ENCODE results near the gene MYO5C.

Gene MYO5C

GRCh38 chr15:52206446-52206845 is 89.2 kb downstream of the MYO5C start:
- DNase-seq (ENCODE audit: low spot score), result no peak

GRCh38 chr15:52204657-52205056 is 90.9 kb downstream of the MYO5C start:
- DNase-seq (ENCODE audit: low spot score), result no peak

DNA sequence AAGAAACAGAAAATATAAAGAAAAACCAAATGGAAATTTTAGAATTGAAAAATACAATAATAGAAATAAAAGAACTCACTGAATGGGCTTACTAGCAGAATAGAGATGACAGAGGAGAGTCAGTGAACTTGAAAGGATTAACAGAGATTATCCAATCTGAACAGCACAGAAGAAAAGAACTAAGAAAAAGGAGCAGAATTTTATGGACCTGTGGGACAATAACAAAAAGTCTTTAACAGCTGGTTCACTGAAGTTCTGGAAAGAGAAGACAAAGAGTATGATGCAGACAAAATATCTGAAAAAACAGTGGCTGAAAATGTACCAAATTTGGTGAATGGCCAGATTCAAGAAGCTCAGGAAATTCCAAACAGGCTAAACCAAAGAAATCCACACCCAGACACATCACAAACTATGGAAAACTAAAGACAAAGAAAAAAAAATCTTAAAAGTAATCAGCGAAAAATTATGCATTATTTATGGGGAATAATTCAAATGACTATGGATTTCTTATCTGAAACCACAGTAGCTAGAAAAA is 94.7 kb downstream of the MYO5C start:
- no peak for DNase-seq (ENCODE audit: low spot score)

DNA sequence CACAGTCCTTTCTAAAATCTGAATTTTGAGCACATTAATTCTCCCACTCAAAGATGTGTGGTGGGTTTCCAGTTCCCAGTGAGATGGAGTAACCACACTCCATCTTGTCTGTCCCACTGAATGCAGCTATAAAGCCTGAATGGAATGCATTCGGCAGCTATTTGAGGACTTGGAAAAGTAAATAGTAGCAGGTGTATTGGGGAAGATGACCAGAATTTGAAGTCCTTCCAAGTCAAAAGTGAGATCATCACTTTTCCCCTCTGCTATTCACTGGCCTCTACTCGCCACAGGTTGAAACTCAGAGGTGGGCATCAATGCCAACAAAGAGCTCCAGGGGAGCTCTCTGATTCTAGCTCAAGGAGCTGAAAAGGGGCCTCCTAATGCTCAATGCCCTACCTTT is 96.3 kb downstream of the MYO5C start:
- DNase-seq (ENCODE audit: low spot score), result peak; percentile 45

GRCh38 chr15:52196891-52197290 is 98.7 kb downstream of the MYO5C start:
- no peak for DNase-seq (ENCODE audit: low spot score)

GRCh38 chr15:52193791-52194190 is 101.8 kb downstream of the MYO5C start:
- no peak for DNase-seq (ENCODE audit: low spot score)

GRCh38 chr15:52193321-52193720 is 102.3 kb downstream of the MYO5C start:
- DNase-seq (ENCODE audit: low spot score), result no peak

DNA sequence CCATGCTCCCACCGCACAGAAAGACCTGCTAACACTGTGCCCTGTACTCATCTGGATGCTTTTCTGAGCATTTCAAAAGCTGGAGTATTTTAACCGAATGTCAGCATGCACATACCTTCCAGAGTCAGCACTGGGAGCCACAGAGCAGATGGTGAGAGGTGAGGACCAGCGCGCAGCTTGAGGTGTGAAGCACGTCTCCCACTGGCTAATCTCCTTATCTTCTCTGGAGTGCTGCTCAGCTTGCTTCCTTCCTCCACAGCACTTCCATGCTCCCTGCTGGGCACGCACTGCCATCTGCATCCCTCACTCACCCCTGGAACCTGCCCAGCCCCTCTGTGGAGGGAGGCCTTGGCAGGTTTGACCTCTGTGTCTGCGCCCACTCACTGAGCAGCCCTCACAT is 104.4 kb downstream of the MYO5C start, which contains the start of gene GNB5:
Gene GNB5 (minus strand): TSS at position 186 of the 400 bp plus-strand sequence. CDS start 6,716 bp downstream, outside the sequence.
- no peak for DNase-seq (ENCODE audit: low spot score)

GRCh38 chr15:52186651-52187486 is 108.7 kb downstream of the MYO5C start:
- DNase-seq (ENCODE audit: low spot score), result peak; percentile 92

DNA sequence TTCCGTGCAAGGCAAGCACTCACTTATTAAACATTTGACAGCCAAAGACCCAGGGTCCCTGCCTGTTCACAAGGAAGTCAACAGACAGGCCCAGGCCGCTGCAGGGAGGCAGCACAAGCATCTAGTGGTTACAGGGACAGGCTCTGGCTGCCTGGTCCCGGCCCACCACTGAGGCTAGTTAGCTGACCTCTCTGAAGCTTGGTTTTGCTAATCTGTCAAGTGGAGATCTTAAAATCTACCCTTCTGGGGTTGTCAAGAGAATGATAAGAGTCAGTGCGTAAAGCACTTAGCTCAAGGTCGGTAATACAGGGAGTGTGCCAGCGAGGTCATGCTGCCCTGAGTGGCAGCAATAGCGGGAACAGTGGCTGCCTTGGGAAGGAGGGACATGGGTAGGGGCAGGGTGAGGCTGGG is 110.4 kb downstream of the MYO5C start:
- DNase-seq (ENCODE audit: low spot score), result no peak

DNA sequence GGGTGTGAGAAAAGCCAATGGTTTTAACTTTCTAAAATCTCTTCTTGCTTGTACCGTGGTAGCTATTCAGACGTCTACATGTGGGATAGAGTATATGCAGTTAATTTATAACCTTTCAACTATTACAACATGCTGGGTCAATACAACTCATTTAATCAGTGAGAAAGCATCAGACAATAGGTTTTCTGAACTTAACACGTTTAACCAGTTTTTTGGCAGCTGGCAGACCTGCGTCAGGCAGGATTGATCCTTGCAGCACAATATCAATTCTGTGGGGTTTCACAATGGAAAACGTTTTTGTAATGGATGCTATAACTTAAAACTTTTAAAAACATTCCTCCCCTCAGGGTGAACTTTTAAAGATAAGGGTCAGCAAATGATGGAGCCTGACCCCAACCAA is 110.9 kb downstream of the MYO5C start:
- no peak for DNase-seq (ENCODE audit: low spot score)

GRCh38 chr15:52183562-52184173 is 111.9 kb downstream of the MYO5C start:
- DNase-seq (ENCODE audit: low spot score), result peak; percentile 76

- no peak for DNase-seq (ENCODE audit: low spot score)
Measured at GRCh38 chr15:52181938-52182780, 113.4 kb downstream of the MYO5C start.

DNA sequence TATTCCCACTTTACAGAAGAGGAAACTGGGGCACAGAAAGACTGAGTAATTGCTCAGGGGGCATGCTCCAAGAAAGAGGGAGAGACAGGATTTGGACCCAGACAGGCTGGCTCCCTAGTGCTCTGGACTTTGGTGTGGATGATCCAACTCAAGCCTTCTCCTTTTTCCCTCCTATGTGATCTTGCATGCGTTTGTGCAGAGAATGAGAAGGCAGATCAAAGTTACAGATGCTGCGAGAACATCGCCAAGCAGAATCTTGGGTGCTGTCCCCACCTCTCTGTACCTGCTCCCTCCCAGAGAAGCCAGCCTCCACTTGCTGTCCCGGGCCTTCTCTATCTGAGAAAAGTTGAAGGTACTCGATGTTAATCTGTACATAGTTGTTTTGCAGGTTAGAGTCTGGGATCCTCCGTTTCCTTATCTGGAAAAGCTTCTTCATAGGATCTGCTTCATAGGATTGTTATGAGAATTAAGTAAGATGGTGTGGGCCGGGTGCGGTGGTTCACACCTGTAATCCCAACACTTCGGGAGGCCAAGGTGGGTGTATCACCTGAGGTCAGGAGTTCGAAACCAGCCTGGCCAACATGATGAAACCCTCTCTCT is 114.7 kb downstream of the MYO5C start:
- DNase-seq (ENCODE audit: low spot score), result no peak

GRCh38 chr15:52180196-52180835 is 115.3 kb downstream of the MYO5C start:
- DNase-seq (ENCODE audit: low spot score), result no peak

- DNase-seq (ENCODE audit: low spot score), result peak; percentile 93
Measured at GRCh38 chr15:52179278-52180195, 116.1 kb downstream of the MYO5C start.

- DNase-seq (ENCODE audit: low spot score), result no peak
Measured at GRCh38 chr15:52178765-52179164, 116.8 kb downstream of the MYO5C start.

GRCh38 chr15:52172869-52173268 is 122.7 kb downstream of the MYO5C start:
- DNase-seq (ENCODE audit: low spot score), result no peak

DNA sequence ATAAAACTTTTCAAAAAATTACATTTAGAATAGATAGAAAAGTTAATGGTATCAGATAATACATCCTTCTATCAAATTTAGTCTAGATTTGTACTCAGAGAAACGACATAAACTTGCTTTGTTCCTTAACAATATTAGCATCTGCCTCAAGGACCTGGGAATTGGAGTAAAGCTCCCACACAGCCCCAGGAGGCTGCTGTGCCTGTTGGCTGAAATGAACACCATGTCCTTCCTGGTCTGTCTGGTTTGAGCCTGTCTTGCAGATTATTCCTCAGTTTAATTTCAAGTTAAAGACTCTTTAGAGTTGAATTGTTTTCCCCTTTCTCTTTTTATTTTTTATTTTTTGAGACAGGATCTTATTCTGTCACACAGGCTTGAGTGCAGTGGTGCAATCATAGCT is 123.8 kb downstream of the MYO5C start:
- peak; percentile 58 for DNase-seq (ENCODE audit: low spot score)

GRCh38 chr15:52171386-52171785 is 124.2 kb downstream of the MYO5C start:
- DNase-seq (ENCODE audit: low spot score), result peak; percentile 83

Data from cerebellar cortex (tissue), 1 donor.